Kasumi-1 (cell line): Measurements from ENCODE around the gene EGR4.

ENCODE experiments used
- DNase-seq, 2 experiments: peaks; one replicate each; lab custom pipeline; 2025; lab: John Stamatoyannopoulos, UW

The EGR4 gene

GRCh38 chr2:73293534-73294171 lies at the start of gene EGR4:
Gene EGR4 (minus strand): TSS chr2:73293548. CDS start chr2:73293317, 231 bp downstream.
- DNase-seq = peak; percentile 65 to 73

- no peak for DNase-seq
These were observed 47.7 kb upstream of the EGR4 start for GRCh38 chr2:73341039-73341438.

- no peak for DNase-seq
These were observed 45.9 kb upstream of the EGR4 start for GRCh38 chr2:73339201-73339600.

- peak; percentile 3 to 15 for DNase-seq
These were observed 44.5 kb upstream of the EGR4 start for GRCh38 chr2:73337828-73338227.

- DNase-seq = no peak
These were observed 41.3 kb upstream of the EGR4 start for GRCh38 chr2:73334620-73335019.

GRCh38 chr2:73334045-73334444 lies 40.7 kb upstream of the EGR4 start:
- DNase-seq = no peak

- no peak for DNase-seq
These were observed 40.2 kb upstream of the EGR4 start for GRCh38 chr2:73333564-73333963.

- no peak for DNase-seq
These were observed 30.9 kb upstream of the EGR4 start for GRCh38 chr2:73324126-73324725.

- no peak for DNase-seq
These were observed 30.2 kb upstream of the EGR4 start for GRCh38 chr2:73323551-73323950.

- DNase-seq = no peak
These were observed 21.1 kb upstream of the EGR4 start for GRCh38 chr2:73314441-73314840.

- DNase-seq = no peak
These were observed 14.4 kb upstream of the EGR4 start for GRCh38 chr2:73307720-73308119.

- DNase-seq = no peak
These were observed 8.3 kb upstream of the EGR4 start for GRCh38 chr2:73301636-73302035.

- DNase-seq = no peak
These were observed 7.6 kb upstream of the EGR4 start for GRCh38 chr2:73300926-73301325.

GRCh38 chr2:73297586-73297985 lies 4.2 kb upstream of the EGR4 start:
- no peak for DNase-seq

GRCh38 chr2:73297151-73297559 lies 3.8 kb upstream of the EGR4 start:
- DNase-seq = no peak

GRCh38 chr2:73295751-73296400 lies 2.5 kb upstream of the EGR4 start:
- no peak for DNase-seq

GRCh38 chr2:73294239-73294638 lies 891 bp upstream of the EGR4 start:
- no peak for DNase-seq

GRCh38 chr2:73292906-73293533 lies 328 bp downstream of the EGR4 start:
- no peak for DNase-seq

GRCh38 chr2:73292316-73292905 lies 937 bp downstream of the EGR4 start:
- no peak for DNase-seq

GRCh38 chr2:73291461-73292315 lies 1.7 kb downstream of the EGR4 start:
- DNase-seq = no peak

- peak; percentile 70 to 82 for DNase-seq
These were observed 2.3 kb downstream of the EGR4 start for GRCh38 chr2:73291093-73291460.
